ENCODE data around the gene HDLBP. TPM values are rescaled to one million over a fixed set of nuclear protein-coding genes. Genes with fewer than 3 reads are reported as not detected.

The HDLBP gene
- total RNA-seq, 1 donor from 2014 or later: 216 TPM

- Mint-ChIP-seq H3K4me3 (ENCODE audit: unreplicated experiment) (no peak overlapping the region), H3K27me3 (ENCODE audit: unreplicated experiment) (peaks cover 1% of the 10 kb centered on the region), H3K4me1 (ENCODE audit: low read depth, unreplicated experiment) (no peaks in the 10 kb centered on the region), H3K36me3 (ENCODE audit: unreplicated experiment) (no peaks in the 10 kb centered on the region), H3K27ac (ENCODE audit: unreplicated experiment) (no peak overlapping the region), H3K9me3 (ENCODE audit: unreplicated experiment) (peaks cover 4% of the 10 kb centered on the region)
- TF ChIP-seq, protein P1, sequence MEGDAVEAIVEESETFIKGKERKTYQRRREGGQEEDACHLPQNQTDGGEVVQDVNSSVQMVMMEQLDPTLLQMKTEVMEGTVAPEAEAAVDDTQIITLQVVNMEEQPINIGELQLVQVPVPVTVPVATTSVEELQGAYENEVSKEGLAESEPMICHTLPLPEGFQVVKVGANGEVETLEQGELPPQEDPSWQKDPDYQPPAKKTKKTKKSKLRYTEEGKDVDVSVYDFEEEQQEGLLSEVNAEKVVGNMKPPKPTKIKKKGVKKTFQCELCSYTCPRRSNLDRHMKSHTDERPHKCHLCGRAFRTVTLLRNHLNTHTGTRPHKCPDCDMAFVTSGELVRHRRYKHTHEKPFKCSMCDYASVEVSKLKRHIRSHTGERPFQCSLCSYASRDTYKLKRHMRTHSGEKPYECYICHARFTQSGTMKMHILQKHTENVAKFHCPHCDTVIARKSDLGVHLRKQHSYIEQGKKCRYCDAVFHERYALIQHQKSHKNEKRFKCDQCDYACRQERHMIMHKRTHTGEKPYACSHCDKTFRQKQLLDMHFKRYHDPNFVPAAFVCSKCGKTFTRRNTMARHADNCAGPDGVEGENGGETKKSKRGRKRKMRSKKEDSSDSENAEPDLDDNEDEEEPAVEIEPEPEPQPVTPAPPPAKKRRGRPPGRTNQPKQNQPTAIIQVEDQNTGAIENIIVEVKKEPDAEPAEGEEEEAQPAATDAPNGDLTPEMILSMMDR (IDR thresholded peaks at IDR 0.05; ENCODE audit: partially characterized antibody, unreplicated experiment): no peak
- DNase-seq: no peak
These were observed 136.5 kb downstream of the HDLBP start for GRCh38 chr2:241178961-241179360.

GRCh38 chr2:241177526-241178334 lies 137.7 kb downstream of the HDLBP start:
- H3K4me1 Mint-ChIP-seq (ENCODE audit: low read depth, unreplicated experiment): no peaks in the 10 kb centered on the region
- peaks cover 1% of the 10 kb centered on the region for H3K27me3 Mint-ChIP-seq (ENCODE audit: unreplicated experiment)
- H3K27ac Mint-ChIP-seq (ENCODE audit: unreplicated experiment): no peak overlapping the region
- H3K9me3 Mint-ChIP-seq (ENCODE audit: unreplicated experiment): peaks cover 4% of the 10 kb centered on the region
- no peak for DNase-seq
- no peaks in the 10 kb centered on the region for H3K36me3 Mint-ChIP-seq (ENCODE audit: unreplicated experiment)
- TF ChIP-seq, protein P1 (IDR thresholded peaks at IDR 0.05; ENCODE audit: partially characterized antibody, unreplicated experiment): no peak
- H3K4me3 Mint-ChIP-seq (ENCODE audit: unreplicated experiment): no peak overlapping the region

Other genes with a start within 250 kb of the HDLBP start
- 63.5 TPM for gene MTERF4, start 213.4 kb downstream of the HDLBP start, total RNA-seq (ENCODE audit: unreplicated experiment)
- gene PASK, start 166.2 kb downstream of the HDLBP start, total RNA-seq (ENCODE audit: unreplicated experiment): 24.4 TPM
- 53.9 TPM for gene PPP1R7, start 165.2 kb downstream of the HDLBP start, total RNA-seq (ENCODE audit: unreplicated experiment)
- gene ANO7, start 127.0 kb downstream of the HDLBP start, total RNA-seq (ENCODE audit: unreplicated experiment): 2.6 TPM
- 302 TPM for gene SEPTIN2, start 253 bp upstream of the HDLBP start, total RNA-seq (ENCODE audit: unreplicated experiment)
- 67.7 TPM for gene FARP2, start 40.6 kb upstream of the HDLBP start, total RNA-seq (ENCODE audit: unreplicated experiment)
- 347 TPM for gene STK25, start 192.9 kb upstream of the HDLBP start, total RNA-seq (ENCODE audit: unreplicated experiment)
- 13.8 TPM for gene BOK, start 243.1 kb upstream of the HDLBP start, total RNA-seq (ENCODE audit: unreplicated experiment)

All from glutamatergic neuron (in vitro differentiated cells).